Loucy (cell line): Measurements from ENCODE around the gene PRUNE2.

Experiments used
- H2AFZ ChIP-seq: fragments of 200-600 bp; sonication (generic); 2 replicates; pipeline ENCODE4 v1.6.0; 2016; ENCODE audit warnings: antibody characterized with exemption, mild to moderate bottlenecking, low read length, moderate library complexity
- H3F3A ChIP-seq: fragments of 200-600 bp; 2 replicates; pipeline ENCODE4 v1.6.0; 2016; ENCODE audit warnings: antibody characterized with exemption, low read depth, mild to moderate bottlenecking
- H3K27me3 ChIP-seq: fragments of 200-600 bp; sonication (generic); 2 replicates; pipeline ENCODE4 v1.6.1; 2014; ENCODE audit warnings: low read length, mild to moderate bottlenecking; ENCODE audit not compliant: insufficient read depth, poor library complexity, severe bottlenecking
- H3K36me3 ChIP-seq: fragments of 200-600 bp; sonication (generic); 2 replicates; pipeline ENCODE4 v1.6.1; 2016; ENCODE audit warnings: low read length; ENCODE audit not compliant: insufficient read depth
- H3K4me1 ChIP-seq: fragments of 200-600 bp; sonication (generic); 2 replicates; pipeline ENCODE4 v1.5.1; 2014; ENCODE audit warnings: low read length, mild to moderate bottlenecking; ENCODE audit not compliant: insufficient read depth, poor library complexity, severe bottlenecking
- H3K4me2 ChIP-seq: fragments of 200-600 bp; sonication (generic); 2 replicates; pipeline ENCODE4 v1.6.0; 2014; ENCODE audit warnings: antibody characterized with exemption, low read length, low read depth, mild to moderate bottlenecking; ENCODE audit not compliant: poor library complexity, severe bottlenecking
- H3K4me3 ChIP-seq: fragments of 200-600 bp; sonication (generic); 2 replicates; pipeline ENCODE4 v1.5.1; 2014; ENCODE audit warnings: low read length, mild to moderate bottlenecking, mixed read lengths; ENCODE audit not compliant: poor library complexity, severe bottlenecking
- H3K79me2 ChIP-seq: fragments of 200-600 bp; sonication (generic); 2 replicates; pipeline ENCODE4 v1.6.1; 2014; ENCODE audit warnings: low read length; ENCODE audit not compliant: insufficient read depth
- H3K9ac ChIP-seq: fragments of 200-600 bp; sonication (generic); 2 replicates; pipeline ENCODE4 v1.6.0; 2014; ENCODE audit warnings: mild to moderate bottlenecking, low read depth, low read length, moderate library complexity; ENCODE audit not compliant: poor library complexity, severe bottlenecking
- H3K9me2 ChIP-seq: fragments of 200-600 bp; sonication (generic); replicated peaks from 2 replicates; pipeline ENCODE4 v1.6.1; 2016; ENCODE audit warnings: low read depth, low read length, mixed read lengths
- H3K9me3 ChIP-seq: fragments of 200-600 bp; sonication (generic); 2 replicates; pipeline ENCODE4 v1.6.1; 2014; ENCODE audit warnings: mild to moderate bottlenecking, antibody characterized with exemption, low read length, low read depth; ENCODE audit not compliant: insufficient read depth
- H4K20me1 ChIP-seq: fragments of 200-600 bp; sonication (generic); 2 replicates; pipeline ENCODE4 v1.6.0; 2014; ENCODE audit warnings: antibody characterized with exemption, low read length, mild to moderate bottlenecking; ENCODE audit not compliant: insufficient read depth, poor library complexity, severe bottlenecking
- CTCF ChIP-seq: fragments of 200-600 bp; sonication (generic); conservative IDR thresholded peaks from 2 replicates; pipeline ENCODE4 v1.5.1; 2014; ENCODE audit warnings: mild to moderate bottlenecking, antibody characterized with exemption, low read length
- EZH2phosphoT487 ChIP-seq: fragments of 200-600 bp; IDR thresholded peaks from 2 replicates; pipeline ENCODE4 v1.6.1; 2018; ENCODE audit warnings: antibody characterized with exemption, mild to moderate bottlenecking, moderate library complexity, borderline replicate concordance

The PRUNE2 gene

GRCh38 chr9:76717613-76718012, 188.3 kb downstream of the PRUNE2 start:
- Histone ChIP-seq H3K9ac (no peak overlapping the region), H3K9me3 (no peaks in the 10 kb centered on the region), H3F3A (no peaks in the 10 kb centered on the region), H3K4me1 (no peaks in the 10 kb centered on the region), H3K36me3 (no peaks in the 10 kb centered on the region), H3K27me3 (no peaks in the 10 kb centered on the region), H4K20me1 (no peaks in the 10 kb centered on the region), H3K4me2 (no peak overlapping the region), H3K9me2 (no peaks in the 10 kb centered on the region), H2AFZ (no peak overlapping the region), H3K4me3 (no peak overlapping the region), H3K79me2 (no peaks in the 10 kb centered on the region)
- no peak for TF ChIP-seq EZH2phosphoT487

DNA sequence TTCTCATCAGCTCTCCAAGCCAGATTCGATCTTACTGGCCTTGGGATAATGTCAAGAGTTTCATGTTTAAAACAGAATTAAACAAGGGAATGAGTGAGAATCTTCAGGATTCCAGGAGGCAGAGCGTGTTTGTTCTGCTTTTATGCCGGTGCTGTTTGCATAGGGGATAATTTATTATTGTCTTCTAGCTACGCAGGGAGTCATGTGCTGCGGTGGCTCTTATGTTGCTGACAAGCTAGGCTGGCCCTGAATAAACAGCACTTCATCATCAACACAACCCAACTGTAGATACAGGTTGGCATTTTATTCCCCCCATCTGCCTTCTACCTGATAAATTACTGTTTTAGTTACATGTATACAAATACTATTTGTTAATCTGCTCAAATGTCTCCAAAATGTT, 188.7 kb downstream of the PRUNE2 start:
- no peak overlapping the region for H2AFZ ChIP-seq
- no peaks in the 10 kb centered on the region for H3K79me2 ChIP-seq
- no peak overlapping the region for H3K4me3 ChIP-seq
- no peaks in the 10 kb centered on the region for H3K36me3 ChIP-seq
- no peaks in the 10 kb centered on the region for H3K9me2 ChIP-seq
- no peak overlapping the region for H3K4me2 ChIP-seq
- no peaks in the 10 kb centered on the region for H3K9me3 ChIP-seq
- TF ChIP-seq CTCF (no peak), EZH2phosphoT487 (no peak)
- no peaks in the 10 kb centered on the region for H3F3A ChIP-seq
- H3K27me3 ChIP-seq: no peaks in the 10 kb centered on the region
- H4K20me1 ChIP-seq: no peaks in the 10 kb centered on the region
- no peaks in the 10 kb centered on the region for H3K4me1 ChIP-seq
- no peak overlapping the region for H3K9ac ChIP-seq

DNA sequence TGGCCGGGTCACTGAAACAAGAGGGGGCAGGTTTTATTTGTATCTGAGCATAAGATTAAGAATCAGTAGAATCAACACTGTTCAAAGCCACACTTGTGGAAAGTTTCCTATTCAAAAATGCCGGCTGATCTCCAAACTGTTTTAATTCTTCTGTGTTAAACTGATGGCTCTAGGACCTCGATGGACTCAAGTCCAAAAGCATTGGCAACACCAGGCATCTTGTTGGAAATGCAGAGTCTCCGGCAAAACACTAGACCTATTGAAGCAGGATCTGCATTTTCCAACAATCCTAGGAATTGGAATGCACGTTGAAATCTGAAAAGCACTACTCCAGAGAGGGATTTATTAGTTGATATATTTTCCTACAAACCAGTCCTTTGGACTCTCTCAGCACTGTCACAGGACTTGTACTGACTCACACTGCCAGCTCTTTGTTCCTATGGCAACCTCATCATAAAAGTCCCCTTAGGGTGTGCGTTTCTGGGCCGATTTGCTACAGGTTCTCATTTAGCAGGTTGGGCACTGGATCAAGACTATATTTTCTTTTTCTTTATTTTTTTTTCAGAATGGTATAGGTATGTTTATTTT, 189.7 kb downstream of the PRUNE2 start:
- Histone ChIP-seq H3K36me3 (no peaks in the 10 kb centered on the region), H4K20me1 (no peaks in the 10 kb centered on the region), H2AFZ (no peak overlapping the region), H3K9ac (no peak overlapping the region), H3K4me1 (no peaks in the 10 kb centered on the region), H3K27me3 (no peaks in the 10 kb centered on the region), H3K4me3 (no peak overlapping the region), H3F3A (no peaks in the 10 kb centered on the region), H3K79me2 (no peaks in the 10 kb centered on the region), H3K9me2 (no peaks in the 10 kb centered on the region), H3K9me3 (no peaks in the 10 kb centered on the region), H3K4me2 (no peak overlapping the region)
- TF ChIP-seq EZH2phosphoT487 (no peak), CTCF (no peak)

DNA sequence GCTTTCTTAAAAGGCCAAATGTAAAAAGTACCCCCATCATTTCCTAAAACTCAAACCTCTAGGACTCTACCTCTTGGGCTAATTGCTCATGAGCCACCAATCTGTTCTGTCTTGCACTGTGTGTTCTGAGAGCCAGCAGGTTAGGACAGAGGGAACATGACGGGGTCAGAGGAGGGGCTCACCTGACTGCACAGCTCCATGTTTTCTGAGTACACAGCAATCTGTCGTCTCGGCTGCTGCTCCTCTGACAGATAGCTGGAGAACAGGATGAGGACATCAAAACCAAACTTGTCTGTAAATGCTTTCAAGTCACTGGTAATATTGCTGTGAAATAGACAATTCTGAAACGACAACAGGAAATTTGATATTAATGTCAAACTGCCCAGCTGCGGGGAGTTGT, 192.5 kb downstream of the PRUNE2 start:
- Histone ChIP-seq H3F3A (no peaks in the 10 kb centered on the region), H3K9me2 (no peaks in the 10 kb centered on the region), H3K4me2 (no peak overlapping the region), H3K79me2 (no peaks in the 10 kb centered on the region), H3K9me3 (no peaks in the 10 kb centered on the region), H2AFZ (no peak overlapping the region), H3K9ac (no peak overlapping the region), H4K20me1 (no peaks in the 10 kb centered on the region), H3K4me1 (no peaks in the 10 kb centered on the region), H3K36me3 (no peaks in the 10 kb centered on the region), H3K27me3 (peaks cover 4% of the 10 kb centered on the region), H3K4me3 (no peak overlapping the region)
- TF ChIP-seq EZH2phosphoT487: no peak
- no peak for TF ChIP-seq CTCF
